ENCODE data around the gene SLC3A2.
"Not testable (repeated sequence)": the region's sequence is repeated elsewhere in the genome, so short reads cannot be mapped to it uniquely, and the experiment has no call there.

SLC3A2 gene

DNA sequence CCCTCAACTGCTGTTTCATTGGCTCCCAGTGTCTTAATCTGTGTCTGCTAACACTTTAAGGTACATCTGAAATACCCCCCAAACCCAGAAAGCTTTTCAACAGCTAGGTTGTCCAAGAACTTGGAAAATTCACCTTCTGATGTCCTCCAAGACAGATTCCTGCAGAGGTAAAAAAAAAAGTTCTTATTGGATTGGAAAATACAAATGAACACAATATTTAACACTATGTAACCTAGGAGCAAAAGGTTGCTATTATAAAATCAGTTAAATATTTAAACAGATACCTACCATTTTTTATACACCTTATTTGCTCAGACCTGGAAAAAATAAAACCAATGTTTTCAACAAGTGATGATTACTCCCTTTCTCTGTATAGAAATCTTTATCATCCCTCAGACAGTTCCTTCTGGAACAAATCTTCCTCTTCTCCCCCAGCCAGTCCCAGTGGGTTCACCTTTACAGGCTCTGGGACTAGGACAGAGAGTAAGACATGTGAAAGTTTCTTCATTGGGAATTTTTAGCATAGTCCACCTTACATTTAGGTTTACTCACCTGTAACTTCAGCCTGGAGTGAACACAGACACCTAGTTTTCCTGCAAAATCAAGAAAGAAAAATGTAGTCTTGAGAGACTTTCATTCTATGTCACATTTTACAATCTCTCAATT lies 28.0 kb upstream of the SLC3A2 start:
- DNase-seq (ENCODE audit: low read depth, low spot score) = no peak

DNA sequence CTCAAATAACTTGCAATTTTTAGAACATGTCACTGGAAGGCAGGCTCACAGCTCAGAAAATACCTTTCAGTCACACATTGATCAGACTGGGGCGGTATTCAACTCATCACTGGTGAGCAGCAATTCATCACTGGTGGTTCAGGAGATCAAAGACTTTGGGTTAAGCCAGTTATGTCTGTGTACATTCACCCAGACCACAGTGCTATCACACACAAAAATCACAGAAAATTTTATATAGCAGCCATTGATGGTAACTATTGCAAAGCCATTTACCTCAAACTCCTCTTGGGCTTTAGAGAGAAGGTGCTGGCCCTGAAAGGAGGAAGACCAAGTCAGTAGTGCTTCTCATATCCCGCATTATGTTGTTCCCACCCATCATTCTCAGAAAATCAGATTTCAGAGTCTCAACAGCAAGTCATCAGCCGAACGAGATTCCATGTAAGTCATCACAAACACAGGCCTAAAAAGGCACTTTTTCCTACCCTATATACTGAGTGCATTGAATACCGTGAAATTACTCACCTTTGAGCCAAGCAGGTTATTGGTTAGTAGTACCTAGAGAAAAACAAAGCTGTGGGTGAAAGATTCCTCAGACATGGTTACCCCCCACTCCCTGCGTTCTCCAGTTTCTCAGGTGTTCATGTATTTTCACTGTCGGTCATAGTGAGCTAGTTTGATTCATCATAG lies 27.3 kb upstream of the SLC3A2 start:
- DNase-seq (ENCODE audit: low read depth, low spot score) = no peak

DNA sequence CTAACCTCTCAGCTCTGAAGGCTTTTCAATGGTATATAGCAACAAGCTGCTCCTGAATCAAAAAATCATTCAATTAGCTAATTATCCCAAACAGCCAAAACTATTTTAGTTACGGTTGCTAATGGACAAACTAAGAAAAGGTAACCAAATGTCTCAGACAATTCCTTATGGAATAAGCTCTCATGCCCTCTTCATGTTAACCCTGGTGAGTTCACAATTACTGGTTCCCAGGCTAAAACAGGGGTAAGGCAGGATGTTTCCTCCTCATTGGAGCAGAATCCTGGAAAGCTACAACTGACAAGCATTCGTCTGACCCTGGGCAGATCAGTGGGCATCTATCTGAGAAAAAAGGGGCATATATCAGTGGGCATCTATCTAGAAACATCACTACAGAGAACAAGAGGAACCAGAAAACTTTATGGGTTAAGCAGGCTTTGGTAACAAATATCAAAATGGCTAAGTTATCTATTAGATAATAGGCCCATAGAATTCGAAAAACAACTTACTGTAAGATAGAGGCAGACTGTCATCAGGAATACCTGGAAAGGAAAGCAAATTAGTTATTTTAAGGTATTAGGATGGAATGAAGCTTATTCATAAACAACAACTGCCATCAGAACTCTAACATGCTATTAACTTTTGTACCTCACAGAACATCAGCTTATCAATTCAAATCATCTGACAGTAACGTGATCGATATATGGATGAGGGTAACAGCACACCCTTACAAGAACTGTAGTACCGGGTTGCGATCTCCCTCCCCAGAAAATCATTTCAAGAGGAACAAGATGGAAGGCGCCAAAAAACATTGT lies 26.5 kb upstream of the SLC3A2 start:
- no peak for DNase-seq (ENCODE audit: low read depth, low spot score)

DNA sequence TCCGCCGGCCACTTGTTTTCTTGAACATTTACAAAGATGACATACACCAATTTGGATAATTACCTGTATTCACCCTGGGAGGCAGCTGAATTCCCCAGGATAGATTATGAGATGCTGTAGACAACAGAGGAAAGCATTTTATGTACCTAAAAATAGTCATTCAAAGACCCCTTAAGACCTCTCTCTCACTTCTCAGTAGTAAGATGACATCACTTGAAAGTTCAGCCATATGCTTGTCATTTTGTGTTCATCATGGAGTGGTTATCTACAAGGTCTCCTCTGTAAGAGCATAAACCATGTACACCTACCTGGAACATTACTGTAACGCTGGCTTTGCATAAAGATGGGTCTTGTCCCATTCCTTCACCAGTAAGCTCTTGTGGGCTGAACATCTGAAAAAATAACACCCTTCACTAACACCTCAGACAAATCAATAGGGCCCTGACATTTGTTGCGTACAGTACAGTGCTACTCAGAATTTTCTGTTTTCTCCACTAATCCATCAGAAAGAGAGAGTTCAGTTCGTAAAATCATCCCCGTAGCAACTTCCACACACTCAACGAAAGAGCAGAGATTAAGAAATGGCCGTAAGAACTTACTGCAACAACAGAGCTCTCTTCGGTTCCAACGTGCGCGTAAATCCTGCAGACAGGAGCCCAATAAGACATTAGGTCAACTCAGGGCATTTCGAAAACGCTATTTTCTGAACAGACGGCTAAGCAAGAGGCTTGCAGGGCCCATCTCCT lies 25.7 kb upstream of the SLC3A2 start:
- DNase-seq (ENCODE audit: low read depth, low spot score) = no peak

- DNase-seq (ENCODE audit: low read depth, low spot score) = no peak
These were observed 24.9 kb upstream of the SLC3A2 start for GRCh38 chr11:62855571-62856332.

- DNase-seq (ENCODE audit: low read depth, low spot score) = no peak
These were observed 24.3 kb upstream of the SLC3A2 start for GRCh38 chr11:62856333-62856895.

- no peak for DNase-seq (ENCODE audit: low read depth, low spot score)
These were observed 23.1 kb upstream of the SLC3A2 start for GRCh38 chr11:62857541-62857982.

- no peak for DNase-seq (ENCODE audit: low read depth, low spot score)
These were observed 22.5 kb upstream of the SLC3A2 start for GRCh38 chr11:62858201-62858600.

DNA sequence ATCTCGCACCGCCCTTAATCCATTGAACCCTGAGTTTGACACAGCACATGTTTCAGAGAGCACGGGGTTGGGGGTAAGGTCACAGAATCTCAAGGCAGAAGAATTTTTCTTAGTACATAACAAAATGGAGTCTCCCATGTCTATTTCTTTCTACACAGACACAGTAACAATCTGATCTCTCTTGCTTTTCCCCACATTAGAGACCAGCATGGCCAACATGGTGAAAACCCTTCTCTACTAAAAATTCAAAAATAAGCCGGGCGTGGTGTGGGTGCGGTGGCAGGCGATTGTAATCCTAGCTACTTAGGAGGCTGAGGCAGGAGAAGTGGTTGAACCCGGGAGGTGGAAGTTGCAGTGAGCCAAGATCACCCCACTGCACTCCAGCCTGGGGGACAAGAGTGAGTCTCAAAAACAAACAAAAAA lies 21.4 kb upstream of the SLC3A2 start:
- DNase-seq (ENCODE audit: low read depth, low spot score) = not testable (repeated sequence)

DNA sequence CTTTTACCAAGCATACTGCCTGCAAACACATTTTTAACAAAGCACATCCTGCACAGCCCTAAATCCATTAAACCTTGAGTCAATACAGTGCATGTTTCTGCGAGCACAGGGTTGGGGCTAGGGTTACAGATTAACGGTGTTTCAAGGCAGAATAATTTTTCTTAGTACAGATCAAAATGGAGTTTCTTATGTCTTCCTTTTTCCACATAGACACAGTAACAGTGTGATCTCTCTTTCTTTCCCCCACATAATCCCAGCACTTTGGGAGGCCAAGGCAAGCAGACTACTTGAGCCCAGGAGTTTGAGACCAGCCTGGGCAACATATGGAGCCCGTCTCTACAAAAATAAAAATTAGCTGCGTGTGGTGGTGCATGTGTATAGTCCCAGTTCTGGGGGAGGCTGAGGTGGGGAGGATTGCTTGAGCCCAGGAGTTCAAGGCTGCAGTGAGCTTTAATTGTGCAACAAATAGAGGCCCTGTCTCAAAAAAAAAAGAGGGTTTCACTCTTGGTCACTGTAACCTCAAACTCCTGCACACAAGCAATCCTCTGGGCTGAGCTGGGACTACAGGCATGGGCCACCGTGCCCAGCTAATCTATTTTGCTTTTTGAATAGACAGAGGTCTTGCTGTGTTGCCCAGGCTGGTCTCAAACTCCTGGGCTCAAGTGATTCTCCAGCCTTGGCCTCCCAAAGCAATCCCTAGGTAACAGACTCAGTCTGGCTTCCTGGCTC lies 19.7 kb upstream of the SLC3A2 start:
- DNase-seq (ENCODE audit: low read depth, low spot score) = no peak

DNA sequence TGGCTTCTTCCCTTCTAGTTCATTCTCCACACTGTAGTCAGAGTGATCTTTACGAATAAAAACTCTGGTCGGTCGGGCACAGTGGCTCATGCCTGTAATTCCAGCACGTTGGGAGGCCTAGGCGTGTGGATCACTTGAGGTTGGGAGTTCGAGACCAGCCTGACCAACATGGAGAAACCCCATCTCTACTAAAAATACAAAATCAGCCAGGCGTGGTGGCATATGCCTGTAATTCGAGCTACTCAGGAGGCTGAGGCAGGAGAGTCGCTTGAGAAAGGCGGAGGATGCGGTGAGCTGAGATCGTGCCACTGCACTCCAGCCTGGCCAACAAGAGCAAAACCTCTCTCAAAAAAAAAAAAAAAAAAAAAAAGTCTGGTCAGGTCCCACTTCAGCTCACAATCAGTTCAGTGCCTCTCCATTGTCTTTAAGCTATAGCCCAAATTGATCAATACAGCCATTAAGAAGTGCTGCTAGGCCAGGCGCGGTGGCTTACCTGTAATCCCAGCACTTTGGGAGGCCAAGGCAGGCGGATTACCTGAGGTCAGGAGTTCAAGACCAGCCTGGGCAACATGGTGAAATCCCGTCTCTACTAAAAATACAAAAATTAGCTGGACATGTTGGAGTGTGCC lies 19.0 kb upstream of the SLC3A2 start:
- not testable (repeated sequence) for DNase-seq (ENCODE audit: low read depth, low spot score)

DNA sequence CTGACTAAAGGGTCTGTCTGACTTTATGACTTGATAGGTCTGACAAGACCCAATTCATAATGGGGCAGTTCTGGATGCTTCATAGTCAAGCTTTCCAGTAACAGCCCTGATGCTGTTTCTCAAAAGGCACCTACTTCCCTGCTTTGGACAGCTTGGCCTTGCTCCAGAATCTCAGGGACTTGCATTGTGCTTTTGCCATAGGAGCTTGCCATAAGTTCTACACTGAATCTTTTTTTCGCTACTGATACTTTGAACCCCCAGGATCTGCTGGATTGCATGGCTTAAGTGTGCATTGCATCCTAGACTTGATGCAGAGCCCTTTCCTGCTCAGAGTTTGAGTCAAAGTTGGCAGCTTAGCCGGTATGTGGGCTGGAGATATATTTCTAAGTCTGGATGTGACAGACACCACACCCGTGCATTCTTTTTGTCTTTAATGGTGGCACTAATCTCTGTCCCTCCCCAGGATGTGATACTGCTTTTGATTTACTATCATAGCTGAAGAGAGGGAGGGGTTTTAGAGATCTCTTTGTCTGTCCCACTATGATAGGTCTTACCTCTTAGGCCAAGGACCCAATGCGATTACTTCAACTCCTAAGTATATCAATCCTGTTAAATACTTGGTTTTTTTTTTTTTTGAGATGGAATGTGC lies 16.9 kb upstream of the SLC3A2 start:
- DNase-seq (ENCODE audit: low read depth, low spot score) = no peak

DNA sequence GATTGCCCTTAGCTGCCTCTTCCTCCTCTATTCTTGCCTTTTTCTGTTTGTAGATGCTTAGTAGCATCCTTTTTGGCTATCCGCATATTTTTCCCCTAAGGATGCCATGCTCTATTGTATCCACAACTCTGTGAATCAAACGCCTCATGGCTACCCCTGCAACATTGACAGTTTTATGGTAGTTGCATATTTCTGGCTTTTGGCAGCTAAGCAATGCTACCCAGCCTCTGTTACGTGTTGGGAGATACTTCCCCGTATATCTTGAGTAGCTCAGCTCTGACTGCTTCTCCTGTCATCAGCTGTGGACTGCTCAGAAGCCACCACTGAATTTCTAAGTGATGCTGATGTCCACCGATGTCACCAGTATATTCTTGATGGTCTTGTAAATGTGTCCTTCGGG lies 15.1 kb upstream of the SLC3A2 start:
- DNase-seq (ENCODE audit: low read depth, low spot score) = no peak

- DNase-seq (ENCODE audit: low read depth, low spot score) = no peak
These were observed 5.8 kb upstream of the SLC3A2 start for GRCh38 chr11:62874851-62875250.

DNA sequence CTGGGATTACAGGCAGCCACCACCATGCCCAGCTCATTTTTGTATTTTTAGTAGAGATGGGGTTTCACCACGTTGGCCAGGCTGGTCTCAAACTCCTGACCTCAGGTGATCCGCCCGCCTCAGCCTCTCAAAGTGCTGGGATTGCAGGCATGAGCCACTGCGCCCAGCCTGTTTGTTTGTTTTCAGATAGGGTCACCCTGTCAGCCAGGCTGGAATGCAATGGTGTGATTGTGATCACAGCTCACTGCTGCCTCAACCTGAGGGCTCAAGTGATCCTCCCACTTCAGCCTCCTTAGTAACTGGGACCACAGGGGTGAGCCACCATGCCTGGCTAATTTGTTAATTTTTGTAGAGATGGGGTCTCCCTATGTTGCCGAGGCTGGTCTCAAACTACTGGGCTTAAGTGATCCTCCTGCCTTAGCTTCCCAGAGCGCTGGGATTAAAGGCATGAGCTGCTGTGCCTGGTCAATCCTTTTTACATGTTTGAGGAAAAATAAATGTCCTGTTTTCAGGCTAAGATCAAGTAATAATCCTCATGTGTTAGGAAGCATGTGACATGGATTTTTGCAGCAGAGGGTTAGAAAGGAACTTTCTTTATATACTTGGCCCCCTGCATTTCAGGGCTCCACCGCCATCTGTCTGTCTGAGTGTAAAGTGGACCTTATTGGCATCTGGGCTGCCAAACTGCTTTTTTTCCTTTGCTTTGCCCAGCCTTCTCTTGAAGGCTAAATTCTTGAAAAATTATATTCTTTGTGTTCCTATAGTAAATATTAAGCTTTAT lies 4.8 kb upstream of the SLC3A2 start:
- DNase-seq (ENCODE audit: low read depth, low spot score) = no peak

DNA sequence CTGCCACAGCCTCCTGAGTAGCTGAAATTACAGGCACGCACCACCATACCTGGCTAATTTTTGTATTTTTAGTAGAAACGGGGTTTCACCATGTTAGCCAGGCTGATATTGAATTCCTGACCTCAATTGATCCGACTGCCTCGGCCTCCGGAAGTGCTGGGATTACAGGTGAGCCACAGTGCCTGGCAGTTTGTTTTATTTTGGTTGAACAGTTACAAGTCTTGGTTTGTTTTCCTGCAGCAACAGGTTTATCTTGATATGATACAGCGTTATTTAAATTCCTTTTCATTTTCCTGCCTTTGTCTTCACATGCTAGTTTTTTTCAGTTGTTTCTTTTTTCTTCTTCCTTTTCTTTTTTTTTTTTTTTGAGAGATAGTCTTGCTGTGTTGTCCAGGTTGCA lies 4.0 kb upstream of the SLC3A2 start:
- no peak for DNase-seq (ENCODE audit: low read depth, low spot score)

DNA sequence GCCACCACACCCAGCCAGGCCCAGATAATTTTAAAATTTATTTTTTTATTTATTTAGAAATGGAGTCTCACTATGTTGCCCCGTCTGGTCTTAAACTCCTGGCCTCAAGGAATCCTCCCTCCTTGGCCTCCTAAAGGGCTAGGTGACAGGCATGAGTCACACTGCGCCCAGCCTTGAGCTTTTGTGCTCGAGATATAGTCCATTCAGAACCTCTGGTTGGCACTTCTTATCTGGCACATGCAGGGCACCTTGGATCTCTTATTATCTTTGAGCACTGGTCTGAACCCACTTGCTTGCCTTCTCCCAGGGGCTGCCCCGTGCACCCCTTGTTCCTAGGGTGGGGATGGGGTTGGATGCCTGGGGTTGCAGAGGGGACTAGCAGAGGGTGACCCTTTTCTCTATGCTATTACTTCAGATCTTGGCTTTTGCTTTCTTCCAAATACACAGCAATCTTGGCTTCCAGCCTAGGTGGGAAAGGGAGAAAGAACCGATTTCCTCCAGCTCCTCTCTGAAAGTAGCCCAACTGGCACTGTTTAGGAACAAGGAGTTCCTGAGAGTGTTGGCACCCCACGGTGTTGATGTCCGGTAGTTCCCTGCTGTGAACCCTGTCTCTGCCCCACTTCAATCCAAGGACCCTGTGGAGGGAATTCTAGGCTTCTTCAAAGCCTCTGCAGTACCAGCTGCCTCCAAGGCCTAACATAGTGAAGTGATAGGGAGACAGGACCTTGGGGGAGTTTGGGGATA lies 1.3 kb upstream of the SLC3A2 start:
- DNase-seq (ENCODE audit: low read depth, low spot score) = no peak
